Mesenteric fat pad (tissue), 1 donor: ENCODE data around the gene GSTT4. TPM values are rescaled to one million over a fixed set of nuclear protein-coding genes. Genes with fewer than 3 reads are reported as not detected.
"Not testable (repeated sequence)": the region's sequence is repeated elsewhere in the genome, so short reads cannot be mapped to it uniquely, and the experiment has no call there.

Source experiments
- DNase-seq: peaks from one replicate; pipeline ENCODE4 v3.0.0-alpha.2; 2020; ENCODE audit warnings: low spot score
- total RNA-seq: library from RNA; stranded (reverse); fragmentation: NEBNext Ultra II Directional; extraction: Animal tissue kit (Norgen Biotek cat#: 25700); gene quantifications from one replicate; pipeline ENCODE4 v1.2.1, GENCODE V29; 2021
- donor health status: DM: yes; HTN: yes; CAD: no.

Gene GSTT4
- total RNA-seq, 1 donor from 2014 or later, result not detected

DNA sequence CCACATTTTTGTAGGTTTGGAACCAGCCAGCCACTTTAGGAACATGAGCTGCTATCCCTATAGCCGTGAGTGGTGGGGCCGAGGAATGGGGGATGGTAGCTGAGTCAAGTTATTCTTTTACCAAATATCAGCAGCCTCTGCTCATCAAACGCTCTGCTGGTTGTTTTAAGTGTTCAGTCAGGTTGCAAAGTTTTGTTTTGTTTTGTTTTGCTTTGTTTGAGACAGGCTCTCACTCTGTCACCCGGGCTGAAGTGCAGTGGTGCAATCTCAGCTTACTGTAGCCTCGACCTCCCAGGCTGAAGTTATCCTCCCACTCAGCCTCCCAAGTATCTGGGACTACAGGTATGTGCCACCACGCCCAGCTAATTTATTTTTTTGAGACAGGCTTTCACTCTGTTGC, 20.2 kb upstream of the GSTT4 start:
- DNase-seq, result no peak

DNA sequence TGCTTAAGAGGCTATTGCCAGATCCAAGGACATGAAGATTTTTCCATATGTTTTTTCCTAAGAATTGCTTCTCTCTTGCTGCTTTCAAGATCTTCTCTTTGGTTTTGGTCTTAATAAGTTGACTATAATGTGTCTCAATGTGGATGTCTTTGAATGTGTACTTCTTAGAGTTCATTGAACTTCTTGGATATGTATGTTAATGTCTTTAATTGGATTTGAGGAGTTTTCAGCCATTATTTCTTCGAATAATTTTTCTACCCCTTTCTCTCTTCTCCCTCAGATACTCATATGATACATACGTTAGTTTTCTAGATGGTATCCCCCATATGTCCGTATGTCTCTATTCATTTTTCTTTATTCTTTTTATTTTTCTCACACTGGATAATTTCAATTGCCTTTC, 19.1 kb upstream of the GSTT4 start:
- no peak for DNase-seq

DNA sequence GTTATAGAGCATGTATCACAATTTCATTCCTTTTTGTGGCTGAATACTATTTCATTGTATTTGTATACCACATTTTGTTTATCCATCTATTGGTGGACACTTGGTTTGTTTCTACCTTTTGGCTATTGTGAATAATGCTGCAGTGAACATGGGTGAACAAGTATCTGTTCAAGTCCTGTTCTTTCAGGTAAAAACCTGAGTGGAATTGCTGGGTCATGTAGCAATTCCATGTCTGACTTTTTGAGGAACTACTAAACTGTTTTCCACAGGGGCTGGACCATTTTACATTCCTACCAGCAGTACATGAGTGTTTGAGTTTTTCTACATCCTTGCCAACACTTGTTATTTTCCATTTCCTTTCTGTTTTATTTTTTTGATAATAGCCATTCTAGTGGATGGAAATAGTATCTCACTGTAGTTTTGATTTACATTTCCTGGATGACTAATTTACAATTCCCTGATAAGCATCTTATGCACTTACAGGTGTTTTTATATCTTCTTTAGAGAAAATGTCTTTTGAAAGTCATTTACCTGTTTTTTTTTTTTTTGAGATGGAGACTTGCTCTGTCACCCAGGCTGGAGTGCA, 18.0 kb upstream of the GSTT4 start:
- DNase-seq, result no peak

DNA sequence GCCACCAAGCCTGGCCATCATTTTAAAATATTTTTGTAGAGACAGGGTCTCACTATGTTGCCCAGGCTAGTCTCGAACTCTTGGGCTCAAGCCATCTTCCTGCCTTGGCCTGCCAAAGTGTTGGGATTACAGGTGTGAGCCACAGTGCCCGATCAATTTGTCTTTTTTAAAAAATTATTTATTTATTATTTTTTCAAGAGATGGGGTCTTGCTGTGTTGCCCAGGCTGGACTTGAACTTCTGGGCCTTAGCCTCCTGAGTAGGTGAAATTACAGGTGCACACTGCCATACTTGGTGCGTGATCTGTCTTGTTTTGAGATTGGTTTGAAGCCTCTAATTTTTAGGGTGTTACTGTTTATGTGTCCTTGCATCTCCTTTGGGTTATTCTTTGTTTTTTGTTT, 16.1 kb upstream of the GSTT4 start:
- DNase-seq, result no peak

DNA sequence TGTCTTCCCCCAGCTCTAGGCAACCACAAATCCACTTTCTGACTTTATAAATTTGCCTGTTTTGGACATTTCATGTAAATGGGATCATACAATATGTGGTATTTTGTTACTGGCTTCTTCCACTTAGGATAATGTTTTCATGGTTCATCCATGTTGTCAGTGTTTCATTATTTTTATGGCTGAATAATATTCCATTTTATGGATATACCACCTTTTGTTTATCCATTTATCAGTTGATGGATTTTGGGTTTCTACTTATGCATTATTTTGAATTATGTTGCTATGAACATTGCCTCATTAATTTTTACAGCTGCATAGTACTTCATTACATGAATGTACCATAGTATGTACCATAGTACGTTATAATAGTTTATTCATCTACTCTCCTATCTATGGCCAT, 10.9 kb upstream of the GSTT4 start:
- DNase-seq, result no peak

DNA sequence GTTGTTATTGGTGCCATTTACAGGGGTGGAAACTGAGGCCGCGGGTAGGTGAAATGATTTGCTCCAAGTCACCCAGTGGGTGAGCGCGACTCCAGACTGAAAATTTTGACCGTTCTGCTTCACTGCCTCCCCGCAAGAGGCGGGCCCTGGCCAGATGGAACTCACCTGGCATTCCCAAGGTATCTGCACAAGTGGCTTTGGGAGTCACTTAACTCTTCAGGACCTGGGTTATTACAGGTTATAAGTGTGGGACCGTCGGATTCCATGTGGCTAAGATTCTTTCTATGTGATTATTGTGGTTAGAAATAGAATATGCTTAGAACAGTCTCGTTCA, 6.4 kb upstream of the GSTT4 start:
- DNase-seq, result no peak

DNA sequence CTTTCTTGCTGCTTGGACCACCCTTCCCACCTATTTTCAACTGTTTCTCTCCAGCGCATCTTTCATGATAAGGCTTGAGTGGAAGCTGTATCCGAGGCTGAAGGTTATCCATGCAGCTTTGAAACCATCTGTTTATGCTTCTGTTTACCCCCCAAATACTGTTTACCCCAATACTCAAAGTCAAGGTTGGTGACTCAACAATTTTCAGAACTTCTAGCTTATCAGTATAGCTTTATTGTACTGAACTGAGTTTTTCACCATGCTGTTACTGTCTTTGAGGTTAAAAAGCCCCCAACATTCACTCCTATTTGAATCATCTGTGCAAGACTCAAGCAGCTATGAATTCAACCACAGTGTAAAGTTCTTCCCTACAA, 4.8 kb upstream of the GSTT4 start:
- no peak for DNase-seq

DNA sequence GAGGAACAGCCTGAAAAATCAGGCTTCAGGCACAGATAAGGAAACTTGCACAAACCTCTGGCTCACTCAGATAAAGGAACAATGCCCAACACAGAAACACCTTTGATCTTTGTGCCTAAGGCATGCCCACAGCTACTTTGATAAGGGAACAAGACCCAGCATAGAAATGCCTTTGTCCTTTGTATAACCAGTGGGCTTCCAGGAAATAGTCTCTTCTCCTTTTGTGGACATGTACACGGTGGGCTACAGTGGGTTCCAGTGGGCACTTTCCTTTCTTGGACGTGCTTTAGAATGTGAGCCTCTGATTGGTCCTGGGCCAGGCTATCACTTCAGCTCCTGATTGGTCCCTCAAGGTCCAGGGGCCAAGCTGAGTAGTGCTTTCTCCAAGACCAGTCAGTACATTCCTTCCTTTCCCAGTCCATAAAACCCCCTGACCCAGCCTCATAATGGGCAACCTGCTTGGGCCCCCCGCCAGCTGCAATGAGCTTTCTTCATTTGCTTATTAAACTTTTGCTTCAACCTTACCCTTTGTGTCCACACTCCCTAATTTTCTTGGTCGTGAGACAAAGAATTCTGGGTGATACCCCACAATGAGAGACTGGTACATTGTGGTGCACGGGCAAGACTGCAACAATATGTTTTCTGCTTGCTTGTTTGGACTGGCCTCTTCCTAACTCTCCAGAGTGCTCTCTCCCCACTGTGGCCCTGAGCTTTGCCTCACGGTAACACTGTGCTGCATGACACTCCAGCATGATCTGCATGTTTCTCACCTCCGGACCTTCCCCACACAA, 4.2 kb upstream of the GSTT4 start:
- DNase-seq, result no peak

DNA sequence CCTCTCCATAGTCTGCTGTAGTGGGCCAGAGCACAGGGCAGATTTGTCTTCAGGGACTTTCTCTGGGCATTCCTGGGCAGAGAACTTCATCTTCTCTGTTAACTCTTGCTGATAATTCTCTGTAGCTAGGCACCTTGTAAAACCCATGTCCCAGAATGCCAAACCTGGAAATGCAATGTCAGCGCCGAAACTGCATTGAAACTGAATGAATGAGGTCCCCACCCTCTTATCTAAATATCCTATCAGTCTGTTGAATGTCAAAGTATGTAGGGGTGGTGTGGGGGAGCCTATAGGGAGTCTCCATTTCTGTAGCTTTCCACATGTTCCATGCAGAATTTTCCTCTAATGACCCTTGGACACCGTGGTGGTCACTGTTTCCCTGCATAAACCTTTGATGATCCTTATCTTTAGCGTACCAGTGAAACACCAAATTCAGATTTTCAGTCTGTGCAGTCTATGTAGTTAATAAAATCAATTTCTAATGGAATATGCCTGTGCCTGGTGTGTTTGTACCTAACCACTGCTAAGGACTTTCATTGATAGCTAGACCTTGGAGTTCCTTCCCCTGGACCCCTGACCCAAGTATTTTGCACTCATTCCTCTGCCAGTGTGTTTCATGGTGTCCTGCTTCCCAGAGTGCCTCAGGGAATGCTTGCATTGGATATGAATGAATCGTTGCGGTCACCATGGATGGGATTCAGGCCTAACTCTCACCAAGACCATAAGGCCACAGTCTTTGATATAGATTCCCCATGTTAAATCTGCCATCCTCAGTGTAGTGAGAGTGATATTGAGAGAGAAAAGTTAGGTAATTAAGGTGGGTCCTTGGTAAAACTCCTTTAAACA, 3.4 kb upstream of the GSTT4 start:
- DNase-seq, result no peak

DNA sequence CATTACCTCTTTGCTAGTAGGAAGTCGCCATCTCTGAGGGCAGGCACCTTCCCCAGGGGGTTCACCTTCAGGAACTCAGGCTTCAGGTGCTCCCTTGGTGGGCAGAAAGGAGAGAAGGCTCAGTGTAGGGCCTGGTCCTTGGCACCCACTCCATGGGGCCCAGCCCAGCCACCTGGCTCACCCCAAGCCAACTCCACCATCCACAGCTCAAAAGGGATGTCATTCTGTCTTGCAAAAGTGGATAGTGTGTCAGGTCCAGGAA, 2.7 kb upstream of the GSTT4 start:
- DNase-seq, result no peak

DNA sequence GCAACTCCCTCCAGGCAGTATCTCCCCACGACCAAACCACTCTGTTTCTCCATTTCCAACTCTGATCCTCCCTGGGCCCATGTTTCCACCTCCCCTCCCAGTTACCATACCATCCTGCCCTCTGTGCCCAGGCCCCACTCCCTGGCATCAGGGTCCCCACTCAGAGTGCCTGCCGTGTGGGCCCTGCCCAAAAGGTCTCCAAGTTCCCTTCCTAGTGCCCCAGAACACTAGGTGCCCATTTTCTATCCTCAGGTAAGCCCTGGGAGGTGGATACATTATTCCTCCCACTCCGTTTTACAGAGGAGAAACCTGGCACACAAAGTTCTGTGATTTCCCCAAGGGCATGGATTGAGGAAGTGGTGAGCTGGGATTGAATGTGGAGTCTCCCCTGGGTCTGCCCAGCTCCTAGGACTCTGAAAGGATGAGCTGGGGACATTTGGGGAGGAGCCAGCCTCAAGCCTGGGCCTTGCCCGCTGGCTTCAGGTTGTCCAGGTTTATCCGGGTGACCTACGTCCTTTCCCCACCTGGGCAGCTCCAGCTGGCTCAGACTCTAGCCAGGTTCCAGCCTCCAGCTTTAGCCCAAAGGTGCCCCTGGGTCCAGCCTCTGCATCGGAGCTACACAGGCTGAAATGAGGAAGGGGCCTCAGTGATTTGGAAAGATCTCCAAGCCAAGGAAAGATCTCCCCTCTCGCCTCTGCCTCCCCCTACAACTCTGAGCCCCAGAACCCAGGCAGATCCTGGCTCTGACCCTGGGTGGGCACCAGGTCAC, 2.2 kb upstream of the GSTT4 start:
- DNase-seq, result no peak

DNA sequence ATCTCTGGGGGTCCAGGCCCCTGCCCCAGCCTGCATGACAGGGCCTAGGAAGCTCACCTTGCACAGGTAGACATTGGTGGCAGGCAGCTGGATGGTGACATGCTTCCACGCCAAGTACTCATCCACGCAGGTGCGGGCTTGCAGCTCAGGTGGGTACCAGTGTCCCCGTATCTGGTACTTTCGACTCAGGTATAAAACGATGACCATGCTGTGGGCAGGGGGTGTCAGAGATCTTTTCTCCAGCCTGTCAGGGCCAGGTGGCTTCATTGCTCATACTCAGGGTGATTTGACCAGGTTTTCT, 1.6 kb upstream of the GSTT4 start:
- no peak for DNase-seq

DNA sequence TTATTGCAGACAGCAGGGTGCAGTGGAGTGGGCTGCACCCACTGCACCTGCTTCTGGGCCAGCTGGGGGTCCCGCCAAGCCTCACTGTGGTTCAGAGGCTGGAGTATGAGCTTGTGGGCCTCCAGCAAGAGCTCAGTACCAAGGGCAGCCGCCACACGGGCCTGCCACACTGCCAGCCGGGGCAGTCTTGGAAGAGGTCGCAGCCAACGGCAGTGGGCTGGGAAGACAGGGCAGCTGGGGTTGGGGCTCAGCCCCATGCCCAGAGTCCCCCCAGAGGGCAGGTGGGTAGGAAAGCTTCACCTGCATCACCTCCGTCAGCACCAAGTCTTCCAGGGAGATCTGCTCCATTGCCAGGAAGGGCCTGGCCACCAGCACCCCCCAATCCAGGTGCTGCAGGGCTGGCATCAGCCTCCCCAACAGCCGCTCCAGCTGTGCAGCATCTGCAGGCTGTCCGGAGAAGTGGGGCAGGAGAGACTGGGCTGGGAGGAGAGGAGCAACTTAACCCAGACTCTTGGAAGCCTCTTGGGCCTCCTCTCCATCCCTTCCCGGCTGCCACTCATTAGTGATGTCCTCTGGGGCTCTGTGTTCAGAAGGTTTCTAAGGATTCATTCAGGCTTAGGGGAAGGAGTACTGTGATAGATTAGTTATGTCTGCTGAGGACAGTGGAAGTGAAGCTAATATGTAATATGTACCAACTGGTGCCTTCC, 1.1 kb upstream of the GSTT4 start:
- DNase-seq, result no peak

DNA sequence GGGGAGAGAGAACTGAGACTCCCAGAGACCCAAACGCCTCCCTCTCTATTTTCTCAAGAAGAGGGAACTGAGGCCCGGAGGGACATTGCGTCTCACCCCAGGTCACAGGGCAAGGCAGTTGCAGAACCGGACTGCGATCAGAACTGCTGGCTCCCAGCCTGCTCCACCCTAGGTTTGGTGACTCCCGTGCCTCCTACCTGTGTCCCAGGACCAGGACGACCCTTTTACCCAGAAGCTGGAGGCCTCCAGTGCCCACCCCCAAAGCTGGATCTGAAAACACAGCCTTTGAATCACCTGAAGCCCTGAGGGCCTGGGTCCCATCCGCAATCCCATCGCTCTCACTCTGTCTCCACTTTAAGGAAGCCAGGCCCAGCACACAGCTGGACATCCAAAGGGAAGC, 1.4 kb downstream of the GSTT4 start:
- DNase-seq, result no peak

DNA sequence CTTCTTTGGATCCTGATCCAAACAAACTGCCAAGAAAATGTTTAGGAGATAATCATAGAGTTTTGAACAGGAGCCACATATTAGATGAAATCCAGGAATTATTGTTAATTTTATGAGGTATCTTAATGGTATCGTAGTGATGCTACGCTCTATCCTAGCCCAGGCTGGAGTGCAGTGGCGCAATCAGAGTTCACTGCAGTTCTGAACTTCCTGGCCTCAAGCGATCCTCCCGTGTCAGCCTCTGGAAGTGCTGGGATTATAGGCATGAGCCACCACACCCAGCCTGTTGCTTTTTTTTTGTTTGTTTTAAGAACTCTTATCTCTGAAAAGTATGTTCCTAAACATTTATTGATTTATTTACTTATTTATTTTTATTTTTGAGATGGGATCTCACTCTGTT, 2.4 kb downstream of the GSTT4 start:
- DNase-seq, result no peak

DNA sequence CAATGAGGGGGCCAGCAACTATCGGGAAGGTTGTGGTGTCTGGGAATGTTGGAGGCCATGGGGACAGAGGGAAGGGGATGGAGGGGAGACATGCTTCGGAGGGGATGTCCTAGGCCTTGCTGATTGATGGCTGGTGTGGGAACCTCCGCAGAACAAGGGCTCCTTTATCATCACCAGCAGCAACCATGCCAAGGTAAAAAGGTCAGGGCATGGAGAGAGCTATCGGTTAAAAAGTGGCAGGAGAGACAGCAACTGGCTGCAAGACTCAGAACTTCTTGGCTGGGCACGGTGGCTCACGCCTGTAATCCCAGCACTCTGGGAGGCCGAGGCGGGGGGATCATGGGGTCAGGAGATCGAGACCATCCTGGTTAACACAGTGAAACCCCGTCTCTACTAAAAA, 3.0 kb downstream of the GSTT4 start:
- DNase-seq, result no peak

DNA sequence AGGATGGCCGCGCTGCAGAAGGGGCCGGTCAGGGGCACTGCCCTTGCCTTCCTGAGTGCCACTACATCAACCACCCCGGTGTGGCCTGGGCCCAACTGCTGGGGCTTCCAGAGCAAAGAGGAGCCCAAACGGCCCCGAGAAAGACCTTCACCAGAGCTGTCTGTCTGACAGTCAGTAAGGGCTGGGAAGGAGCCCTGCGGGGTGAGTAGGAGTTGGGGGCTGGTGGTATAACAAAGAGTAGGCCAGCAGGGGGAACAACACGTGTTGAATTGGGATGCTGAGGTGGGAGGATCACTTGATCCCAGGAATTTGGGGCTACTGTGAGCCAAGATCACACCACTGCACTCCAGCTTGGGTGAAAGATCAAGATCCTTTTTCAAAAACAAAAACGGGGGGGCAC, 3.9 kb downstream of the GSTT4 start:
- DNase-seq, result no peak

DNA sequence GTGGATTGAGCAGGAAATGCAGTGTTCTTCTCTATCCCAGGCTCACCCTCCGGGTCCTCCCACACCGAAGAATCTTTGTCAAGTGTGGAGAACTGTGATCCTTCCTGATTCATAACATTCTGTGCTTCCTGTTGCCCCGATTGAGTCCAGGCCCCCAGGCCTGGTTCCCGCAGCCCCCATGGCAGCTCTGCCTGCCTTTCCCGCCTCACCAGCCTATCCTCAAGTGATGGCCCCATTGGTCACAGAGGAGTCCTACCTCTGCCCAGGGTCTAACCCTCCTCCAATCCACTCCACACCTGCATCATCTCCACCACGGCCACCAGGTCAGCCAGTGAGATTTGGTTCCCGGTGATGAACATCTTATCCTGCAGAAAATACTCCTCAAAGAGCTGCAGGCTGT, 5.5 kb downstream of the GSTT4 start:
- DNase-seq, result not testable (repeated sequence)

DNA sequence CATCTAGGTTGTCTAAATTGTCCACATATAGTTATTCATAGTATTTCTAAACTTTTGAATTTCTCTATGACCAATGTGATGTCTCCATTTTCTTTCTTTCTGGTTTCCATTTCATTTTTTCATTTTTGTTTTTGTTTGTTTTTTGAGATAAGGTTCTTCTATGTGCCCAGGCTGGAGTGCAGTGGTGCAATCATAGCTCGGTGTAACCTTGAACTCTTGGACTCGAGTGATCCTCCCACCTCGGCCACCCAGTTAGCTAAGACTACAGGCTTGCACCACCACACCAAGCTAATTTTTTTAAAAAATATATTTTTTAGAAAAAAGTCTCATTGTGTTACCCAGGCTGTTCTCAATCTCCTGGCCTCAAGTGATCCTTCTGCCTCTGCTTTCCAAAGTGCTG, 8.2 kb downstream of the GSTT4 start:
- DNase-seq, result no peak

DNA sequence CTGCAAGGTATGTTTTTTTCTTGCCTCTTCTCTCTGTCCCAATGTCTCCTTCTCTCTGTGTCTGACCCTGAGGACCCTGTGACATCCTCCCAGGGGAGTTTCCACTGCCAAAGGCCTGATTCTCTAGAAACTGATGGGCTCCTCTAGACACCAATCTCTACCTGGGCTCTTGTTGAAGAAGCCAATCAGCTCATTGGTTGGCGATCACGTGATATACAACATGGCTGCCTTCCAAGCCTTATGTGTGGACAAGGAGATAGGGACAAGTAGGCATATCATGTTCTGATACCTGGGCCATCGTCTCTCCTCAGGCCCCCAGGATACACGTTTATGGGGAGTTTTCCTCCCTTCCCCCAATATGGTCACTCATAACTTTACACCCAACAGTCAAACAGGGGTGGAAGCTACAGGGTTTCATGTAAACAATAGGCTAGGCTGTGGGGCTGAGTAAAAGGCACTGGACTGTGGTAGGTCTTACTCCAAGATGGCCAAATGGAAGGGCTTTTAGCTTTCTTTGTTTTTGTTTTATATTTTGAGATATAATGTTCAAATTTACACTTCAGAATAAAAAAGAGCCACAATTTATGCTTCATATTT, 11.6 kb downstream of the GSTT4 start:
- not testable (repeated sequence) for DNase-seq

DNA sequence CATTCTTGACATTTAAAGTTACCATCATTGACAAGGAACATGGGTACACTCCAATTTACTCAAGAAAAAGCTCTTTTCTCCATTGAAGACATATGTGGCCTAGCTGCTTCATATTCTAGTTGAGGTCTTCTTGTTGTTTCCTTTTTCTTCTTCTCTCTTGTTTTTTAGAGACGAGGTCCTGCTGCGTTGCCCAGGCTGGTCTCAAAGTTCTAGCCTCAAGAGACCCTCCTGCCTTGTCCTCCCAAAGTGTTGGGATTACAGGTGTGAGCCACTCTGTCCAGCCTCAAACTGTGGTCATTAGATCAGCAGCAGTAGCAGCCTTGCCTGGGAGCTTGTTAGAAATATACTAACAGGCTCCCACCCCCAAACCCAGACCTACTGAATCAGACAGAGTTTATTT, 12.2 kb downstream of the GSTT4 start:
- not testable (repeated sequence) for DNase-seq
